Hepatocyte (in vitro differentiated cells): ENCODE measurements around the gene ALOX12. TPM values are rescaled to one million over a fixed set of nuclear protein-coding genes. Genes with fewer than 3 reads are reported as not detected.
A peak's percentile ranks its signal among the peaks of the same experiment; 100 is the strongest.

Experiments
- DNase-seq: peaks from one replicate; pipeline ENCODE4 v3.0.0-alpha.2; 2016; ENCODE audit warnings: low spot score
- H2AFZ ChIP-seq: fragments of 200-600 bp; sonication (generic); 2 replicates; pipeline ENCODE4 v1.6.0; 2016; ENCODE audit warnings: antibody characterized with exemption, mild to moderate bottlenecking
- H3K27ac ChIP-seq: fragments of 200-600 bp; sonication (generic); 2 replicates; pipeline ENCODE4 v1.5.1; 2016; ENCODE audit warnings: mild to moderate bottlenecking
- H3K27me3 ChIP-seq: fragments of 200-600 bp; sonication (generic); 2 replicates; pipeline ENCODE4 v1.6.1; 2016
- H3K36me3 ChIP-seq: fragments of 200-600 bp; sonication (generic); replicated peaks from 2 replicates; pipeline ENCODE4 v1.5.1; 2016; ENCODE audit warnings: low read depth; ENCODE audit not compliant: insufficient read depth
- H3K4me1 ChIP-seq: fragments of 200-600 bp; sonication (generic); 2 replicates; pipeline ENCODE4 v1.5.1; 2016; ENCODE audit warnings: mild to moderate bottlenecking, moderate library complexity; ENCODE audit not compliant: insufficient read depth
- H3K4me2 ChIP-seq: fragments of 200-600 bp; sonication (generic); 2 replicates; pipeline ENCODE4 v1.6.0; 2016
- H3K4me3 ChIP-seq: fragments of 200-600 bp; sonication (generic); 2 replicates; pipeline ENCODE4 v1.5.1; 2016; ENCODE audit warnings: mild to moderate bottlenecking
- H3K79me2 ChIP-seq: fragments of 200-600 bp; sonication (generic); 2 replicates; pipeline ENCODE4 v1.6.0; 2017; ENCODE audit warnings: mild to moderate bottlenecking
- H3K9me2 ChIP-seq: fragments of 200-600 bp; sonication (generic); replicated peaks from 2 replicates; pipeline ENCODE4 v1.6.0; 2017; ENCODE audit warnings: mild to moderate bottlenecking; ENCODE audit not compliant: insufficient read depth
- H3K9me3 ChIP-seq: fragments of 200-600 bp; sonication (generic); 2 replicates; pipeline ENCODE4 v1.5.1; 2016; ENCODE audit warnings: low read depth, mild to moderate bottlenecking
- H4K20me1 ChIP-seq: fragments of 200-600 bp; sonication (generic); 2 replicates; pipeline ENCODE4 v1.6.0; 2016; ENCODE audit warnings: mild to moderate bottlenecking; ENCODE audit not compliant: insufficient read depth, poor library complexity, severe bottlenecking
- CTCF ChIP-seq: fragments of 200-600 bp; sonication (generic); IDR thresholded peaks from 2 replicates; pipeline ENCODE4 v1.5.1; 2016; ENCODE audit warnings: antibody characterized with exemption, mild to moderate bottlenecking; ENCODE audit not compliant: poor library complexity
- EZH2 ChIP-seq: fragments of 200-600 bp; sonication (generic); IDR thresholded peaks from 2 replicates; pipeline ENCODE4 v1.6.1; 2016; ENCODE audit warnings: antibody characterized with exemption, mild to moderate bottlenecking, borderline replicate concordance
- EZH2phosphoT487 ChIP-seq: fragments of 200-600 bp; sonication (generic); IDR thresholded peaks from one replicate; pipeline ENCODE4 v1.6.1; 2018; ENCODE audit warnings: antibody characterized with exemption, mild to moderate bottlenecking, low read depth, moderate library complexity; ENCODE audit not compliant: unreplicated experiment, severe bottlenecking
- WGBS: methylation state at CpG from one replicate; pipeline ENCODE4 v1.1.6; 2016; ENCODE audit warnings: low lambda C conversion rate; ENCODE audit errors: missing lambda C conversion rate; 5-methylcytosine and 5-hydroxymethylcytosine counted together
- polyA plus RNA-seq: library from polyadenylated mRNA; unstranded; fragments of >200 nt; fragmentation: Nextera tagmentation; extraction: Ambion mirVana; gene quantifications from 2 replicates; pipeline ENCODE4 v1.2.1, GENCODE V29; 2016
- total RNA-seq: library from RNA; depleted of rRNA; stranded (reverse); fragments of >200 nt; gene quantifications from 2 replicates; pipeline ENCODE4 v1.2.3, GENCODE V29; 2014

The ALOX12 gene
- total and polyA plus RNA-seq, 2 experiments from 2014 or later: 0.33 TPM; not detected in 1

- H3K27me3 ChIP-seq: peaks cover 13% of the 10 kb centered on the region
- H3K4me2 ChIP-seq: peak within 1 kb of the TSS; percentile 95
- H2AFZ ChIP-seq: peak within 1 kb of the TSS; percentile 61
- peak within 1 kb of the TSS; percentile 51 for H3K4me3 ChIP-seq
- no peaks in the 10 kb centered on the region for H3K9me3 ChIP-seq
- H3K4me1 ChIP-seq: peaks cover 19% of the 10 kb centered on the region
- no peaks in the 10 kb centered on the region for H4K20me1 ChIP-seq
- H3K79me2 ChIP-seq: no peaks in the 10 kb centered on the region
- H3K36me3 ChIP-seq: no peaks in the 10 kb centered on the region
- peak; percentile 78 for DNase-seq
- no peaks in the 10 kb centered on the region for H3K9me2 ChIP-seq
- 3% methylated on average over 51 of the region's 58 CpGs for WGBS
- TF ChIP-seq CTCF (no peak), EZH2 (no peak), EZH2phosphoT487 (no peak)
- peak within 1 kb of the TSS; percentile 32 for H3K27ac ChIP-seq
Observed at GRCh38 chr17:7043497-7044198, 47.8 kb downstream of the ALOX12 start, which contains the start of gene SLC16A11. TSS of gene SLC16A11 (minus strand) at chr17:7044092. CDS start at chr17:7043513, 579 bp downstream.

GRCh38 chr17:7045492-7046126 is 49.8 kb downstream of the ALOX12 start:
- no peaks in the 10 kb centered on the region for H3K79me2 ChIP-seq
- TF ChIP-seq EZH2phosphoT487 (no peak), CTCF (peak; percentile 90)
- peaks cover 19% of the 10 kb centered on the region for H3K4me1 ChIP-seq
- no peaks in the 10 kb centered on the region for H3K36me3 ChIP-seq
- no peaks in the 10 kb centered on the region for H3K9me2 ChIP-seq
- no peaks in the 10 kb centered on the region for H3K9me3 ChIP-seq
- no peaks in the 10 kb centered on the region for H4K20me1 ChIP-seq
- H3K27ac ChIP-seq: peak overlapping the region; percentile 73
- H3K27me3 ChIP-seq: peaks cover 13% of the 10 kb centered on the region
- H2AFZ ChIP-seq: peak overlapping the region; percentile 42
- H3K4me2 ChIP-seq: peak overlapping the region; percentile 70
- no peak overlapping the region for H3K4me3 ChIP-seq
- 27% methylated on average over 5 of the region's 5 CpGs for WGBS
- DNase-seq: peak; percentile 81

GRCh38 chr17:7046127-7046724 is 50.4 kb downstream of the ALOX12 start:
- WGBS: 5% methylated on average over 15 of the region's 15 CpGs
- peak overlapping the region; percentile 42 for H2AFZ ChIP-seq

More at GRCh38 chr17:7046127-7046724, 50.4 kb downstream of the ALOX12 start:
- Histone ChIP-seq H4K20me1 (no peaks in the 10 kb centered on the region), H3K4me3 (no peak overlapping the region), H3K9me3 (no peaks in the 10 kb centered on the region), H3K27ac (peak overlapping the region; percentile 73), H3K4me2 (peak overlapping the region; percentile 70), H3K36me3 (no peaks in the 10 kb centered on the region), H3K9me2 (no peaks in the 10 kb centered on the region), H3K4me1 (peaks cover 19% of the 10 kb centered on the region), H3K79me2 (no peaks in the 10 kb centered on the region), H3K27me3 (peaks cover 13% of the 10 kb centered on the region)
- peak; percentile 91 for DNase-seq
- TF ChIP-seq CTCF: no peak
- no peak for TF ChIP-seq EZH2
- TF ChIP-seq EZH2phosphoT487: no peak
